GM23338 (cell line): ENCODE data around the gene LONRF2. TPM values are rescaled to one million over a fixed set of nuclear protein-coding genes. Genes with fewer than 3 reads are reported as not detected.

Source experiments
- ATAC-seq: fragments of 200-7000 bp; cut with Tn5 transposase; 3 replicates; pipeline ENCODE4 v1.9.1; 2020
- DNase-seq: peaks from one replicate; pipeline ENCODE4 v3.0.0-alpha.2; 2015; ENCODE audit warnings: low spot score
- H2AFZ ChIP-seq: fragments of 200-600 bp; sonication (generic); 2 replicates; pipeline ENCODE4 v1.8.0; 2016; ENCODE audit warnings: antibody characterized with exemption, mild to moderate bottlenecking, moderate library complexity
- H3F3A ChIP-seq: fragments of 200-600 bp; sonication (generic); replicated peaks from 2 replicates; pipeline ENCODE4 v1.8.0; 2017; ENCODE audit warnings: antibody characterized with exemption, mixed run types, low read depth
- H3K27ac ChIP-seq: fragments of 200-600 bp; sonication (generic); 2 replicates; pipeline ENCODE4 v1.6.1; 2016; ENCODE audit warnings: low read depth
- H3K27me3 ChIP-seq: fragments of 200-600 bp; sonication (generic); 2 replicates; pipeline ENCODE4 v1.8.0; 2016; ENCODE audit warnings: mild to moderate bottlenecking, mixed run types, moderate library complexity; ENCODE audit not compliant: insufficient read depth
- H3K36me3 ChIP-seq: fragments of 200-600 bp; sonication (generic); 2 replicates; pipeline ENCODE4 v1.8.0; 2016; ENCODE audit warnings: mild to moderate bottlenecking; ENCODE audit not compliant: insufficient read depth
- H3K4me1 ChIP-seq: fragments of 200-600 bp; sonication (generic); 2 replicates; pipeline ENCODE4 v1.8.0; 2016; ENCODE audit warnings: mild to moderate bottlenecking, moderate library complexity; ENCODE audit not compliant: insufficient read depth
- H3K4me2 ChIP-seq: fragments of 200-600 bp; sonication (generic); 2 replicates; pipeline ENCODE4 v1.7.1; 2017; ENCODE audit warnings: mixed run types
- H3K4me3 ChIP-seq: fragments of 200-600 bp; sonication (generic); 2 replicates; pipeline ENCODE4 v1.6.1; 2016; ENCODE audit warnings: mixed run types
- H3K79me2 ChIP-seq: fragments of 200-600 bp; sonication (generic); replicated peaks from 2 replicates; pipeline ENCODE4 v1.8.0; 2017; ENCODE audit warnings: mild to moderate bottlenecking; ENCODE audit not compliant: insufficient read depth
- H3K9me2 ChIP-seq: fragments of 200-600 bp; sonication (generic); 2 replicates; pipeline ENCODE4 v1.8.0; 2017; ENCODE audit not compliant: insufficient read depth
- H4K20me1 ChIP-seq: fragments of 200-600 bp; sonication (generic); replicated peaks from 2 replicates; pipeline ENCODE4 v1.8.0; 2017; ENCODE audit warnings: mild to moderate bottlenecking; ENCODE audit not compliant: insufficient read depth
- H3K27ac Mint-ChIP-seq: 2 replicates; pipeline ENCODE4 v1.8.0; 2020; ENCODE audit warnings: inconsistent platforms, mild to moderate bottlenecking, moderate library complexity, mixed read lengths
- H3K27me3 Mint-ChIP-seq: 3 replicates; pipeline ENCODE4 v1.8.0; 2022; ENCODE audit warnings: low read depth, mild to moderate bottlenecking, moderate library complexity, mixed read lengths, inconsistent platforms; ENCODE audit not compliant: insufficient read depth, poor library complexity
- H3K36me3 Mint-ChIP-seq: 3 replicates; pipeline ENCODE4 v1.8.0; 2021; ENCODE audit warnings: low read depth, mild to moderate bottlenecking, inconsistent platforms, moderate library complexity, mixed read lengths
- H3K4me1 Mint-ChIP-seq: 3 replicates; pipeline ENCODE4 v1.8.0; 2020; ENCODE audit warnings: mild to moderate bottlenecking, inconsistent platforms, mixed read lengths
- H3K4me3 Mint-ChIP-seq: 3 replicates; pipeline ENCODE4 v1.8.0; 2021; ENCODE audit warnings: moderate library complexity, mild to moderate bottlenecking, inconsistent platforms, mixed read lengths
- H3K9me3 Mint-ChIP-seq: 3 replicates; pipeline ENCODE4 v1.8.0; 2020; ENCODE audit warnings: moderate library complexity, mild to moderate bottlenecking, inconsistent platforms, mixed read lengths
- EZH2 ChIP-seq: fragments of 200-600 bp; sonication (generic); IDR thresholded peaks from one replicate; pipeline ENCODE4 v1.8.0; 2017; ENCODE audit warnings: antibody characterized with exemption, mild to moderate bottlenecking, low read depth; ENCODE audit not compliant: unreplicated experiment
- EZH2phosphoT487 ChIP-seq: fragments of 200-600 bp; sonication (generic); IDR thresholded peaks from one replicate; pipeline ENCODE4 v1.8.1; 2018; ENCODE audit warnings: antibody characterized with exemption; ENCODE audit not compliant: unreplicated experiment
- JUNB ChIP-seq: IDR thresholded peaks from one replicate; pipeline ENCODE4 v1.6.1; 2016; ENCODE audit warnings: antibody characterized with exemption; ENCODE audit not compliant: unreplicated experiment
- NANOG ChIP-seq: IDR thresholded peaks from 2 replicates; pipeline ENCODE4 v1.6.1; 2016; ENCODE audit warnings: antibody characterized with exemption, borderline replicate concordance
- POLR2AphosphoS5 ChIP-seq: IDR thresholded peaks from 2 replicates; pipeline ENCODE4 v1.6.1; 2016; ENCODE audit warnings: antibody characterized with exemption, low read depth
- REST ChIP-seq: IDR thresholded peaks from one replicate; pipeline ENCODE4 v1.6.1; 2018; ENCODE audit warnings: antibody characterized with exemption; ENCODE audit not compliant: unreplicated experiment
- STAT1 ChIP-seq: IDR thresholded peaks from one replicate; pipeline ENCODE4 v1.6.1; 2016; ENCODE audit warnings: antibody characterized with exemption; ENCODE audit not compliant: unreplicated experiment
- ZNF331 ChIP-seq: fragments of 250-450 bp; sonication (Bioruptor Pico); IDR thresholded peaks from 2 replicates; pipeline ENCODE4 v1.5.0; 2020; ENCODE audit warnings: low read depth, mild to moderate bottlenecking, moderate library complexity
- ZNF462 ChIP-seq: fragments of 250-450 bp; sonication (Bioruptor Pico); IDR thresholded peaks from 2 replicates; pipeline ENCODE4 v1.5.0; 2020; ENCODE audit warnings: mild to moderate bottlenecking, moderate library complexity
- polyA plus RNA-seq: library from polyadenylated mRNA; unstranded; fragments of >200 nt; fragmentation: Nextera tagmentation; extraction: Ambion mirVana; gene quantifications from 2 replicates; pipeline ENCODE4 v1.2.1, GENCODE V29; 2016
- total RNA-seq: library from RNA; depleted of rRNA; stranded (reverse); fragments of >200 nt; shearing (Covaris generic); gene quantifications from 2 replicates; pipeline ENCODE4 v1.2.3, GENCODE V29; 2014
- TF ChIP-seq, protein P1 (sequence below), 2 experiments: fragments of 200-600 bp in 1 of 2; sonication (generic) in 1 of 2; conservative IDR thresholded peaks; 2 replicates each; pipeline versions ENCODE4 v1.5.1 to v1.6.1; 2016 to 2017; ENCODE audit warnings: antibody characterized with exemption in 2 of 2, low read depth in 2 of 2, mild to moderate bottlenecking in 2 of 2, moderate library complexity in 1 of 2

The LONRF2 gene
- total and polyA plus RNA-seq, 2 experiments from 2014 or later = 0.05 to 0.24 TPM

- no peaks in the 10 kb centered on the region; the same call in 2 of the 3 replicates for H3K9me3 Mint-ChIP-seq
These were observed 91.5 kb downstream of the LONRF2 start for GRCh38 chr2:100230754-100231153.

GRCh38 chr2:100228967-100229366 lies 93.3 kb downstream of the LONRF2 start:
- Histone ChIP-seq H3K27me3 (no peaks in the 10 kb centered on the region), H3K4me2 (no peak overlapping the region), H3K4me3 (no peak overlapping the region), H3F3A (no peaks in the 10 kb centered on the region), H2AFZ (no peak overlapping the region), H3K27ac (no peak overlapping the region), H3K9me2 (peaks cover 7% of the 10 kb centered on the region; the same call in 1 of the 2 replicates), H4K20me1 (no peaks in the 10 kb centered on the region), H3K4me1 (no peaks in the 10 kb centered on the region), H3K79me2 (no peaks in the 10 kb centered on the region), H3K36me3 (no peaks in the 10 kb centered on the region)
- Mint-ChIP-seq H3K4me3 (no peak overlapping the region), H3K9me3 (no peaks in the 10 kb centered on the region; the same call in 2 of the 3 replicates), H3K27me3 (peaks cover 2% of the 10 kb centered on the region), H3K4me1 (peaks cover under 1% of the 10 kb centered on the region; the same call in 2 of the 3 replicates), H3K36me3 (no peaks in the 10 kb centered on the region), H3K27ac (no peak overlapping the region)
- DNase-seq (no peak), ATAC-seq (no peak)
- no peak for TF ChIP-seq JUNB
- TF ChIP-seq STAT1 = no peak
- no peak for TF ChIP-seq ZNF462 (CRISPR knock-in tag)
- no peak for TF ChIP-seq EZH2
- TF ChIP-seq EZH2phosphoT487 = no peak
- no peak for TF ChIP-seq REST
- no peak for TF ChIP-seq ZNF331 (CRISPR knock-in tag)
- TF ChIP-seq NANOG = no peak
- TF ChIP-seq, protein P1, sequence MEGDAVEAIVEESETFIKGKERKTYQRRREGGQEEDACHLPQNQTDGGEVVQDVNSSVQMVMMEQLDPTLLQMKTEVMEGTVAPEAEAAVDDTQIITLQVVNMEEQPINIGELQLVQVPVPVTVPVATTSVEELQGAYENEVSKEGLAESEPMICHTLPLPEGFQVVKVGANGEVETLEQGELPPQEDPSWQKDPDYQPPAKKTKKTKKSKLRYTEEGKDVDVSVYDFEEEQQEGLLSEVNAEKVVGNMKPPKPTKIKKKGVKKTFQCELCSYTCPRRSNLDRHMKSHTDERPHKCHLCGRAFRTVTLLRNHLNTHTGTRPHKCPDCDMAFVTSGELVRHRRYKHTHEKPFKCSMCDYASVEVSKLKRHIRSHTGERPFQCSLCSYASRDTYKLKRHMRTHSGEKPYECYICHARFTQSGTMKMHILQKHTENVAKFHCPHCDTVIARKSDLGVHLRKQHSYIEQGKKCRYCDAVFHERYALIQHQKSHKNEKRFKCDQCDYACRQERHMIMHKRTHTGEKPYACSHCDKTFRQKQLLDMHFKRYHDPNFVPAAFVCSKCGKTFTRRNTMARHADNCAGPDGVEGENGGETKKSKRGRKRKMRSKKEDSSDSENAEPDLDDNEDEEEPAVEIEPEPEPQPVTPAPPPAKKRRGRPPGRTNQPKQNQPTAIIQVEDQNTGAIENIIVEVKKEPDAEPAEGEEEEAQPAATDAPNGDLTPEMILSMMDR (conservative IDR thresholded peaks at IDR 0.05; ENCODE audit: low read depth in 2 of 2) = no peak
- TF ChIP-seq POLR2AphosphoS5 = no peak

More at GRCh38 chr2:100230754-100231153, 91.5 kb downstream of the LONRF2 start:
- TF ChIP-seq STAT1 (no peak), EZH2phosphoT487 (no peak), POLR2AphosphoS5 (no peak), NANOG (no peak)
- ATAC-seq (no peak), DNase-seq (no peak)
- no peak overlapping the region for H3K27ac ChIP-seq
- Mint-ChIP-seq H3K27ac (no peak overlapping the region), H3K4me1 (peaks cover 15% of the 10 kb centered on the region), H3K36me3 (no peaks in the 10 kb centered on the region), H3K4me3 (no peak overlapping the region), H3K27me3 (peaks cover 2% of the 10 kb centered on the region)
- no peak overlapping the region for H2AFZ ChIP-seq
- no peaks in the 10 kb centered on the region for H3K4me1 ChIP-seq
- no peaks in the 10 kb centered on the region for H4K20me1 ChIP-seq
- H3K4me2 ChIP-seq = no peak overlapping the region
- H3K79me2 ChIP-seq = no peaks in the 10 kb centered on the region
- H3K27me3 ChIP-seq = no peaks in the 10 kb centered on the region
- H3K4me3 ChIP-seq = no peak overlapping the region
- peaks cover 7% of the 10 kb centered on the region; the same call in 1 of the 2 replicates for H3K9me2 ChIP-seq
- no peaks in the 10 kb centered on the region for H3F3A ChIP-seq
- no peaks in the 10 kb centered on the region for H3K36me3 ChIP-seq
